Glomerular endothelial cell (primary cell): ENCODE measurements around the gene OTOL1. TPM values are rescaled to one million over a fixed set of nuclear protein-coding genes. Genes with fewer than 3 reads are reported as not detected.
"Not testable (repeated sequence)": the region's sequence is repeated elsewhere in the genome, so short reads cannot be mapped to it uniquely, and the experiment has no call there.

Source experiments
- DNase-seq: peaks from one replicate; pipeline ENCODE4 v3.0.0-alpha.2; 2011; ENCODE audit warnings: low read depth, low spot score; ENCODE audit errors: extremely low read depth
- total RNA-seq: library from RNA; depleted of rRNA; stranded (reverse); fragments of >200 nt; gene quantifications from 2 replicates; pipeline ENCODE4 v1.2.3, GENCODE V29; 2015

Gene OTOL1
- not detected in 2 replicates for total RNA-seq

GRCh38 chr3:161496508-161496907 is at the start of gene OTOL1:
Gene OTOL1 (plus strand): TSS chr3:161496808. CDS start chr3:161496808, 0 bp downstream.
- DNase-seq: no peak

GRCh38 chr3:161449785-161450184 is 46.8 kb upstream of the OTOL1 start:
- no peak for DNase-seq

- DNase-seq: no peak
Observed at GRCh38 chr3:161452179-161452578, 44.4 kb upstream of the OTOL1 start.

- DNase-seq: no peak
Observed at GRCh38 chr3:161454615-161455014, 42.0 kb upstream of the OTOL1 start.

GRCh38 chr3:161455962-161456361 is 40.6 kb upstream of the OTOL1 start:
- no peak for DNase-seq

GRCh38 chr3:161462138-161462537 is 34.5 kb upstream of the OTOL1 start:
- no peak for DNase-seq

- DNase-seq: no peak
Observed at GRCh38 chr3:161471211-161471610, 25.4 kb upstream of the OTOL1 start.

GRCh38 chr3:161474139-161474538 is 22.5 kb upstream of the OTOL1 start:
- DNase-seq: no peak

GRCh38 chr3:161474741-161475140 is 21.9 kb upstream of the OTOL1 start:
- DNase-seq: no peak

- no peak for DNase-seq
Observed at GRCh38 chr3:161475206-161475605, 21.4 kb upstream of the OTOL1 start.

GRCh38 chr3:161475905-161476304 is 20.7 kb upstream of the OTOL1 start:
- DNase-seq: no peak

- DNase-seq: no peak
Observed at GRCh38 chr3:161484226-161484625, 12.4 kb upstream of the OTOL1 start.

- not testable (repeated sequence) for DNase-seq
Observed at GRCh38 chr3:161488284-161488683, 8.3 kb upstream of the OTOL1 start.

GRCh38 chr3:161489395-161489794 is 7.2 kb upstream of the OTOL1 start:
- DNase-seq: no peak

GRCh38 chr3:161490845-161491244 is 5.8 kb upstream of the OTOL1 start:
- not testable (repeated sequence) for DNase-seq

- no peak for DNase-seq
Observed at GRCh38 chr3:161498259-161498921, 1.8 kb downstream of the OTOL1 start.

- DNase-seq: no peak
Observed at GRCh38 chr3:161500068-161500796, 3.6 kb downstream of the OTOL1 start.

GRCh38 chr3:161503271-161503670 is 6.7 kb downstream of the OTOL1 start:
- no peak for DNase-seq

- DNase-seq: no peak
Observed at GRCh38 chr3:161508852-161509477, 12.4 kb downstream of the OTOL1 start.

GRCh38 chr3:161510510-161511260 is 14.1 kb downstream of the OTOL1 start:
- DNase-seq: no peak

GRCh38 chr3:161523916-161524315 is 27.3 kb downstream of the OTOL1 start:
- no peak for DNase-seq
